K562 treated with DMSO at 1 percent for 4 hours (cell line): ENCODE data around the gene PRDX6. TPM values are rescaled to one million over a fixed set of nuclear protein-coding genes. Genes with fewer than 3 reads are reported as not detected.

ENCODE experiments used
- total RNA-seq: library from RNA; unstranded; fragments of 300-600 nt; gene quantifications from 2 replicates; pipeline ENCODE4 v1.2.3, GENCODE V29; 2022; ENCODE audit not compliant: insufficient read depth

The PRDX6 gene
- total RNA-seq, result 255 and 272 TPM in 2 replicates

GRCh38 chr1:173477286-173478093 is at the start of gene PRDX6:
PRDX6 (plus strand) TSS chr1:173477335; CDS start chr1:173477398, 63 bp downstream.

Other genes starting within 250 kb of the PRDX6 start
- 1.9 TPM in 1 of 2 replicates, not detected in the other for gene SLC9C2, start 125.7 kb downstream of the PRDX6 start, total RNA-seq
- not detected in 2 replicates for gene TEX50, start 158.0 kb downstream of the PRDX6 start, total RNA-seq
- not detected in 2 replicates for gene ANKRD45, start 192.5 kb downstream of the PRDX6 start, total RNA-seq
- gene KLHL20, start 237.6 kb downstream of the PRDX6 start, total RNA-seq, result 18.1 and 28.4 TPM in 2 replicates